Measurements from ENCODE around the gene MTFR1L.

Gene MTFR1L

DNA sequence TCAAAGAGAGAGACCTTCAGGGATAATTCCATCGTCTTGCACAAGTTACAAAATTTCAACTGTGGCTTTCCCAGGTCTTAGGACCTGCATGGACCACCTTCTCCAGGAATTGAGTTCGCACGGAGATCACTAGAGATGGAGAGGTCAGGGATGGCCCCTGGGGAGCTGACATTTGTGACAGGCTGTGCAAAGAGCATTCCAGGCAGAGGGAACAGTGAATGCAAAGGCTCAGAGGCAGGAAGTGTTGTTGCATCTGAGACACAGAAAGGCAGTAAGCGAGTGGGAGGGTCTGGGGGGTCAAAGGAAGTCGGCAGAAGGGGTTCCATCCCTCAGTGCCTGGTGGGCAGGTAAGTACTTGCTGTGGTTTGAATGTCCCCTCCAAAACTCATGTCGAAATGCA, 29.3 kb upstream of the MTFR1L start:
- Histone ChIP-seq H3K4me1 (ENCODE audit: control insufficient read depth in 1 of 2, insufficient read depth in 2 of 2, low read length in 2 of 2) (no peaks in the 10 kb centered on the region), H3K4me3 (ENCODE audit: low read depth in 1 of 2, low read length in 2 of 2) (no peak overlapping the region), H3K27me3 (ENCODE audit: control insufficient read depth in 1 of 2, insufficient read depth in 2 of 2, low read length in 2 of 2) (no peaks in the 10 kb centered on the region), H3K9me3 (ENCODE audit: control insufficient read depth in 1 of 2, low read length in 2 of 2) (no peaks in the 10 kb centered on the region), H3K36me3 (ENCODE audit: control insufficient read depth in 1 of 2, insufficient read depth in 2 of 2, low read length in 2 of 2) (peaks cover 0 to 4% of the 10 kb centered on the region in 2 donors), H3K9ac (ENCODE audit: low read depth in 1 of 2, low read length in 2 of 2) (no peak overlapping the region), H3K27ac (ENCODE audit: low read depth, low read length) (no peak overlapping the region)

DNA sequence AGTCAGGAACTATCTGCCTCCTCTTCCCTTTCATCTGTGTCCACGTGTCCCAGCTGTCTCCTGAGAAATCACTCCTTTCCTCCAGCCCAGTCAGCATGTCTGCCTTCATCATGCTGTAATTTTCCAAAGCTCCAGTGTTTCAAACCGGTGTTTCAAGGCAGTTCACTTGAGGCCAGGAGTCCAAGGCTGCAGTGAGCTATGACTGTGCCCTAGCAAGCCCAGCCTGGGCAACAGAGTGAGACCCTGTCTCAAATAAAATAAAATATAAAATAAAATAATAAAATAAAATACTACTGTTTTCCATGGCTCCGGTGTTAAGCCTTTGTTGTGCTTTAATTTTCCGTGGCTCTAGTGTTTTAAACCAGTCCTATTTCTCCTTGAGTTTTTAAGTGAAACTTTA, 27.6 kb upstream of the MTFR1L start:
- H3K4me1 ChIP-seq (ENCODE audit: control insufficient read depth in 1 of 2, insufficient read depth in 2 of 2, low read length in 2 of 2) = peaks cover 6 to 8% of the 10 kb centered on the region in 2 donors
- no peak overlapping the region for H3K9ac ChIP-seq (ENCODE audit: low read depth in 1 of 2, low read length in 2 of 2)
- H3K27ac ChIP-seq (ENCODE audit: low read depth, low read length) = no peak overlapping the region
- no peaks in the 10 kb centered on the region for H3K9me3 ChIP-seq (ENCODE audit: control insufficient read depth in 1 of 2, low read length in 2 of 2)
- H3K4me3 ChIP-seq (ENCODE audit: low read depth in 1 of 2, low read length in 2 of 2) = no peak overlapping the region
- peaks cover 0 to 3% of the 10 kb centered on the region in 2 donors for H3K36me3 ChIP-seq (ENCODE audit: control insufficient read depth in 1 of 2, insufficient read depth in 2 of 2, low read length in 2 of 2)
- H3K27me3 ChIP-seq (ENCODE audit: control insufficient read depth in 1 of 2, insufficient read depth in 2 of 2, low read length in 2 of 2) = no peaks in the 10 kb centered on the region

DNA sequence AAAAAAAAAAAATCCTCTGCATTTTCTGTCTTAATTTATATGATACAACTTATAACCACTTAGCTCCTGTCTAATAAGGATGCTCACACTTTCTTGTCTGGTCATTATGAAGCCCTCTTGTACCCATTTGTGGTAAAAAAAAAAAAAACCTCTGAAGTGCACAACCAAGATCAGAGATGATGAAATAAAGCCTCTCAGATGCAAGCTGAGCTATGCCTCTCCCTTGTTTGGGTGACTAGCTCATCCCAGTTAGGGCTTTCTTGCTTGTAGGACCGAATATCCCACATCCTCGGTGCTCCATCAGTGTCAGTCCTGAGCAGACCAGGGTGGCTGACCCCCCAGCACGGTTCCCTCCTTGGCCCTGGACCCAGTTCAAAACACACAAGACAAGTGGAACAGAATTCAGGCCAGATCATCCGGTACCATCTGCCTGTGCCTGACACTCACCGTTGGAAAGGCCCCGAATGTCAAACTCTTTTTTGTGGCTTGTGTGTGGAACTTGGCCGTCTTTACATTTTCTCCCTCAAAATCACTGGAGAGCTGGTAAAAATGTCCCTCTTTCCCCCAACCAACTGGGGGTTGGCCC, 26.1 kb upstream of the MTFR1L start:
- Histone ChIP-seq H3K36me3 (ENCODE audit: control insufficient read depth in 1 of 2, insufficient read depth in 2 of 2, low read length in 2 of 2) (no peaks in the 10 kb centered on the region), H3K4me3 (ENCODE audit: low read depth in 1 of 2, low read length in 2 of 2) (no peak overlapping the region), H3K9ac (ENCODE audit: low read depth in 1 of 2, low read length in 2 of 2) (no peak overlapping the region), H3K4me1 (ENCODE audit: control insufficient read depth in 1 of 2, insufficient read depth in 2 of 2, low read length in 2 of 2) (peaks cover 8 to 9% of the 10 kb centered on the region in 2 donors), H3K27me3 (ENCODE audit: control insufficient read depth in 1 of 2, insufficient read depth in 2 of 2, low read length in 2 of 2) (no peaks in the 10 kb centered on the region), H3K27ac (ENCODE audit: low read depth, low read length) (no peak overlapping the region), H3K9me3 (ENCODE audit: control insufficient read depth in 1 of 2, low read length in 2 of 2) (no peaks in the 10 kb centered on the region)

DNA sequence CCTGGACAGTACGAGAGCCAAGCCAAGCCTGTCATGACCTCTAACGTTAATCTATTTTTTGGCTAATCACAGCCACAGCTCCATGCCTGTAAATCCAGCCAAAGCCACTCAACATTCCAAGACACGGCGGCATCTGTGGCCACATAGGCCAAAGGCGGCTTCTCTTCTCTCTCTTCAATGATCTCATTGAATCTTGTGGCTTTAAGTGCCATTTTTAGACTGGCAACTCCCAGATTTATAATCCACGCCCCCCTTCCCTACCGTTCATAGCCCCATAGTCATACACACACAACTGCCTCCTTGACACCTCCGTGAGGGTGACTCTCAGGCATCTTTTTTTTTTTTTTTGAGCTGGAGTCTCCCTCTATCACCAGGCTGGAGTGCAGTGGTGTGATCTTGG, 25.4 kb upstream of the MTFR1L start:
- Histone ChIP-seq H3K4me3 (ENCODE audit: low read depth in 1 of 2, low read length in 2 of 2) (no peak overlapping the region), H3K9ac (ENCODE audit: low read depth in 1 of 2, low read length in 2 of 2) (no peak overlapping the region), H3K27ac (ENCODE audit: low read depth, low read length) (no peak overlapping the region)

DNA sequence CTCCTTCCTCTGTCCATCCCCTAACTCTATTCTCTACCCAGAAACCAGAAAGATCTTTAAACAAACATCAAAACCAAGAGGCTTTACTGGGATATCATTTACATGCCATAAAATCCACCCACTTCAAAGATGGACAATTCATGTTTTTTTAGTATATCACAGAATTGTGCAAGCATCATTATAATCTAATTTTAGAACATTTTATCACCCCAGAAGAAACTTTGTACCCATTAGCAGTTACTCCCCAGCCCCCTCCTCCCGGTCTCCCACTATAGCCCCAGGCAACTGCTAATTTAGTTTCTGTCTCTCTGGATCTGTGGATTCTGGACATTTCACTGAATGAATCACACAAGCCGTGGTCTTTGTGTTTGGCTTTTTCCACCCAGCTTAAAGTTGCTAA, 24.5 kb upstream of the MTFR1L start:
- peaks cover 12 to 18% of the 10 kb centered on the region in 2 donors for H3K4me1 ChIP-seq (ENCODE audit: control insufficient read depth in 1 of 2, insufficient read depth in 2 of 2, low read length in 2 of 2)
- H3K9ac ChIP-seq (ENCODE audit: low read depth in 1 of 2, low read length in 2 of 2) = no peak overlapping the region
- H3K9me3 ChIP-seq (ENCODE audit: control insufficient read depth in 1 of 2, low read length in 2 of 2) = no peaks in the 10 kb centered on the region
- no peaks in the 10 kb centered on the region for H3K36me3 ChIP-seq (ENCODE audit: control insufficient read depth in 1 of 2, insufficient read depth in 2 of 2, low read length in 2 of 2)
- H3K27ac ChIP-seq (ENCODE audit: low read depth, low read length) = no peak overlapping the region
- H3K4me3 ChIP-seq (ENCODE audit: low read depth in 1 of 2, low read length in 2 of 2) = no peak overlapping the region
- no peaks in the 10 kb centered on the region for H3K27me3 ChIP-seq (ENCODE audit: control insufficient read depth in 1 of 2, insufficient read depth in 2 of 2, low read length in 2 of 2)

More for the DNA sequence above, 25.4 kb upstream of the MTFR1L start:
- Histone ChIP-seq H3K27me3 (ENCODE audit: control insufficient read depth in 1 of 2, insufficient read depth in 2 of 2, low read length in 2 of 2) (no peaks in the 10 kb centered on the region), H3K9me3 (ENCODE audit: control insufficient read depth in 1 of 2, low read length in 2 of 2) (no peaks in the 10 kb centered on the region), H3K36me3 (ENCODE audit: control insufficient read depth in 1 of 2, insufficient read depth in 2 of 2, low read length in 2 of 2) (no peaks in the 10 kb centered on the region), H3K4me1 (ENCODE audit: control insufficient read depth in 1 of 2, insufficient read depth in 2 of 2, low read length in 2 of 2) (peaks cover 8 to 14% of the 10 kb centered on the region in 2 donors)

DNA sequence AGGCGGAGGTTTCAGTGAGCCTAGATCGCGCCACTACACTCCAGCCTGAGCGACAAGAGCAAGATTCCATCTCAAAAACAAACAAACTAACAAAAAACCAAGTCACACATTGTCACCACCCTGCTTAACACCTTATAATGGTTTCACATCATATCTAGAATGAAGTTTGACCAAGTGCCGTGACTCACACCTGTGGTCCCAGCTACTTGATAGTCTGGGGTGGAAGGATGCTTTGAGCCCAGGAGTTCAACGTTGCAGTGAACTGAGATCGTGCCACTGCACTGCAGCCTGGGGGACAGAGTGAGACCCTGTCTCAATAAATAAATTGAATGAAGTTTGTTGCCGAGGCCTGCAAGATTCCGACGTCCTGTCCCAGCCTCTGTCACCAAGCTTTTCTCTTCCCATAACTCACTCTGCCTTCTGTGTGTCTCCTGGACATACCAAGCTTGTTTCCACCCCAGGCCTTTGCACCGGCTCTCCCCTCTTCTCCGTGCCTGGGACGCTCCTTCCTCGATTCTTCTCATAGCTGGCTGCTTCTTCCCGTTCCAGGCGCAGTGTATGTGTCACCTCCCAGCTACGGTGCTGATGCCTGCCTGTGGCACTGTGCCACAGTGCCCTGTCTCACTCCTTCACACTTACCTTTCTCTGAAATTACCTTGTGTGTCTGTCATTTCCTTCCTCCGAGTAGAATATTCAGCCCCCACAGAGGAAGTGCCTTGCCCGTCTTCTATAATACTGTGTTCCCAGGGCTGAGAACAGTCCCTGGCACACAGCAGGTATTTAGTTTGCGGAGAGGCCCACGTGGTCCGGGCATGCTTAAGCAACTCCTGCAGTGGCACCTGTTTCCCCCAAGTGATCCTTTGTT, 23.6 kb upstream of the MTFR1L start:
- Histone ChIP-seq H3K27me3 (ENCODE audit: control insufficient read depth in 1 of 2, insufficient read depth in 2 of 2, low read length in 2 of 2) (no peaks in the 10 kb centered on the region), H3K4me3 (ENCODE audit: low read depth in 1 of 2, low read length in 2 of 2) (no peak overlapping the region), H3K27ac (ENCODE audit: low read depth, low read length) (no peak overlapping the region), H3K9me3 (ENCODE audit: control insufficient read depth in 1 of 2, low read length in 2 of 2) (no peaks in the 10 kb centered on the region), H3K4me1 (ENCODE audit: control insufficient read depth in 1 of 2, insufficient read depth in 2 of 2, low read length in 2 of 2) (peaks cover 12 to 26% of the 10 kb centered on the region in 2 donors), H3K36me3 (ENCODE audit: control insufficient read depth in 1 of 2, insufficient read depth in 2 of 2, low read length in 2 of 2) (no peaks in the 10 kb centered on the region), H3K9ac (ENCODE audit: low read depth in 1 of 2, low read length in 2 of 2) (no peak overlapping the region)

DNA sequence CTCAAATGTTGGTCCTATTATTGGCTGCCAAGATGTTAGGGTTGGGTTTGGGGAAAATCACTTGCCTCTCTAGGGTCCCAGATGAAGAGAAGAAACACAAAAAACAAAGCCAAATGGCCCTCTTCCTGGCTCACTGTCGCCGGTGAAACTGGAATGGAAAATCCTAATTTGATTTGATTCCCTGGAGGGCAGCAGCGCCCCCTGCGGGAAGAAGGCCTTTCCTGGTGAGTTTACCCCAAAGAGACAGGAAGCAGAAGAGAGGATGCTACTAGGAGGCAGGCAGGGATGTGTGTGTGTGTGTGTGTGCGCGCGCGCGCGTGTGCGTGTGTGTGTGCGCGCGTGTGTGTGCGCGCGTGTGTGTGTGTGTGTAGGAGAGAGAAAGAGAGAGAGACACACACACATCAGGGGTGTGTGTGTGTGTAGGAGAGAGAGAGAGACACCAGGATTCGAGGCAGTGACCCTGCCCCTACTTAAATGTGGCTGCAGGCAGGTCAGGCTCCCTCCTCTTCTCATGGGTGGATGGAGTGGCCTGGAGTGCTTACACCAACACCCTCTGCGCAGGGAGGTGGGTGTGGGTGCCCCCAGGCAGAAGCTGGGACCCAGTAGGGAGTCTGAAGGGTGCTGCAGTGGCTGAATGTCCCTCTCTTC, 22.8 kb upstream of the MTFR1L start:
- H3K9ac ChIP-seq (ENCODE audit: low read depth in 1 of 2, low read length in 2 of 2) = no peak overlapping the region
- peaks cover 12 to 26% of the 10 kb centered on the region in 2 donors for H3K4me1 ChIP-seq (ENCODE audit: control insufficient read depth in 1 of 2, insufficient read depth in 2 of 2, low read length in 2 of 2)
- H3K4me3 ChIP-seq (ENCODE audit: low read depth in 1 of 2, low read length in 2 of 2) = no peak overlapping the region
- no peaks in the 10 kb centered on the region for H3K9me3 ChIP-seq (ENCODE audit: control insufficient read depth in 1 of 2, low read length in 2 of 2)
- no peak overlapping the region for H3K27ac ChIP-seq (ENCODE audit: low read depth, low read length)
- H3K36me3 ChIP-seq (ENCODE audit: control insufficient read depth in 1 of 2, insufficient read depth in 2 of 2, low read length in 2 of 2) = no peaks in the 10 kb centered on the region
- H3K27me3 ChIP-seq (ENCODE audit: control insufficient read depth in 1 of 2, insufficient read depth in 2 of 2, low read length in 2 of 2) = no peaks in the 10 kb centered on the region

DNA sequence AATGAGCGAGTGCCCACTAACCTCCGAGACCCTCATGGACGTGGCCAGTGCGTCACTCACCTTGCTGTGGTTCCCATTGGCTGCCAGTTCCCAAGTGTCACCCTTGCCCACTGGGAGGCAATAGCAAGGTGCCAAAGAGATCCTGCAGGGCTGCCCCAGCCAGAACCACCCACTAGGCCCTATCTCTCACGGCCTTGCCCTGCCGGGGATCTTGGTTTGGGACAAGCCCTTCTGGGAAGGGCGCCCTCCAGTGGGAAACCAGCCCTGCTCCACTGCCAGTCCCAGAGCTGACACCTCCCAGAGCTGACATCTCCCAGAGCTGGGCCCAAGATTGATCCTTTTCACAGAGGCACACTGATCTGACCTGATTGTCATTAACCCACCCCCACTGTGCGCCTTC, 21.8 kb upstream of the MTFR1L start:
- H3K4me3 ChIP-seq (ENCODE audit: low read depth in 1 of 2, low read length in 2 of 2) = no peak overlapping the region
- H3K36me3 ChIP-seq (ENCODE audit: control insufficient read depth in 1 of 2, insufficient read depth in 2 of 2, low read length in 2 of 2) = no peaks in the 10 kb centered on the region
- no peak overlapping the region for H3K27ac ChIP-seq (ENCODE audit: low read depth, low read length)
- H3K4me1 ChIP-seq (ENCODE audit: control insufficient read depth in 1 of 2, insufficient read depth in 2 of 2, low read length in 2 of 2) = peaks cover 12 to 30% of the 10 kb centered on the region in 2 donors
- no peaks in the 10 kb centered on the region for H3K9me3 ChIP-seq (ENCODE audit: control insufficient read depth in 1 of 2, low read length in 2 of 2)
- H3K9ac ChIP-seq (ENCODE audit: low read depth in 1 of 2, low read length in 2 of 2) = no peak overlapping the region
- H3K27me3 ChIP-seq (ENCODE audit: control insufficient read depth in 1 of 2, insufficient read depth in 2 of 2, low read length in 2 of 2) = no peaks in the 10 kb centered on the region

DNA sequence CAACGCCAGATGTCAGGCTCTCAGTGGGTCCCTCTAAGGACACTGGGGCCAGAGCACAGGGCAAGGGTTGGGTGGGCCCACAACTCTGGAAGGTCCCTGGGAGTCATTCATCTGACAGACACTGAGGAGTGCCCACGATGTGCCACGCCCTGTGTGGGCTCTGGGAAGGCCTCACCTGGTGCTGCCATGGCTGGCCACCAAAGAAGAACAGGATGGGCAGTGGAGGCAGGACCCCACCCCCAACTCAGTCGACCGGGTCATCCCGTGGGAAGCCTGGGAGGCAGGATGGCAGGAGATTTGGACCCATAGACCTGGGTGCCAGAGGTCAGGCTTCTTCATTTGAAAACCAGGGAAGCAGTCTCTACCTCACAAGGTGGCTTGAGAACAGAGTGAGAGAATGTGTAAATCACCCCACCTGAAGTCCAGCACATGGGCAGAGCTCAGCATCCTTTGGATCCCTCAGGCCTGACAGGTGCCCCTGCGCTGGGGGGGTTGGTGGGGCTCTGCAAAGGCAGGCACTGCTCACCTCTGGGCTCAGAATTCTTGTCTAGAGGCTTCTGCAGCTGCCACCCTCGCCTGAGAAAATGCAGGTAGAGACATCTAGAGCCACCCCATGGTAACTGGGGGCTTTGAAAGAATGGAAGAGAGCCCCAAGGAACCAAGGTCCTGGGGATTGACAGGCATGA, 20.9 kb upstream of the MTFR1L start:
- no peaks in the 10 kb centered on the region for H3K36me3 ChIP-seq (ENCODE audit: control insufficient read depth in 1 of 2, insufficient read depth in 2 of 2, low read length in 2 of 2)

More for the DNA sequence above, 20.9 kb upstream of the MTFR1L start:
- H3K9me3 ChIP-seq (ENCODE audit: control insufficient read depth in 1 of 2, low read length in 2 of 2) = no peaks in the 10 kb centered on the region
- no peak overlapping the region for H3K27ac ChIP-seq (ENCODE audit: low read depth, low read length)
- H3K27me3 ChIP-seq (ENCODE audit: control insufficient read depth in 1 of 2, insufficient read depth in 2 of 2, low read length in 2 of 2) = no peaks in the 10 kb centered on the region
- peaks cover 12 to 30% of the 10 kb centered on the region in 2 donors for H3K4me1 ChIP-seq (ENCODE audit: control insufficient read depth in 1 of 2, insufficient read depth in 2 of 2, low read length in 2 of 2)
- H3K9ac ChIP-seq (ENCODE audit: low read depth in 1 of 2, low read length in 2 of 2) = no peak overlapping the region
- no peak overlapping the region for H3K4me3 ChIP-seq (ENCODE audit: low read depth in 1 of 2, low read length in 2 of 2)
